GM21360 (cell line): ENCODE data around the gene PEX11A.
A peak's percentile ranks its signal among the peaks of the same experiment; 100 is the strongest.

ENCODE experiments used
- ATAC-seq: cut with Tn5 transposase; IDR thresholded peaks from one replicate; pipeline ENCODE4 v1.9.1; 2021; ENCODE audit warnings: mild to moderate bottlenecking, moderate library complexity; ENCODE audit not compliant: unreplicated experiment

PEX11A gene

GRCh38 chr15:89656116-89656815 is 34.3 kb downstream of the PEX11A start:
- no peak for ATAC-seq

GRCh38 chr15:89654847-89655805 is 35.4 kb downstream of the PEX11A start, which contains the start of gene KIF7:
Gene KIF7 (minus strand): TSS chr15:89655467. CDS start chr15:89652930, 2,537 bp downstream.
- peak; percentile 54 for ATAC-seq

- ATAC-seq = no peak
Observed at GRCh38 chr15:89654301-89654761, 36.2 kb downstream of the PEX11A start.

GRCh38 chr15:89653578-89653977 is 37.0 kb downstream of the PEX11A start:
- no peak for ATAC-seq

GRCh38 chr15:89652666-89653065 is 37.9 kb downstream of the PEX11A start:
- ATAC-seq = no peak

GRCh38 chr15:89652131-89652530 is 38.4 kb downstream of the PEX11A start:
- ATAC-seq = no peak

- ATAC-seq = no peak
Observed at GRCh38 chr15:89649716-89650115, 40.8 kb downstream of the PEX11A start.

- ATAC-seq = no peak
Observed at GRCh38 chr15:89649013-89649625, 41.4 kb downstream of the PEX11A start.

GRCh38 chr15:89648106-89649012 is 42.2 kb downstream of the PEX11A start:
- no peak for ATAC-seq

- ATAC-seq = no peak
Observed at GRCh38 chr15:89647191-89647851, 43.2 kb downstream of the PEX11A start.

GRCh38 chr15:89646416-89647141 is 44.0 kb downstream of the PEX11A start:
- ATAC-seq = no peak

- ATAC-seq = no peak
Observed at GRCh38 chr15:89645680-89646079, 44.9 kb downstream of the PEX11A start.

- no peak for ATAC-seq
Observed at GRCh38 chr15:89642106-89642505, 48.4 kb downstream of the PEX11A start.

- no peak for ATAC-seq
Observed at GRCh38 chr15:89641053-89641452, 49.5 kb downstream of the PEX11A start.

- no peak for ATAC-seq
Observed at GRCh38 chr15:89640245-89640644, 50.3 kb downstream of the PEX11A start.

- ATAC-seq = no peak
Observed at GRCh38 chr15:89633585-89633984, 57.0 kb downstream of the PEX11A start.

- no peak for ATAC-seq
Observed at GRCh38 chr15:89632563-89633430, 57.8 kb downstream of the PEX11A start.

GRCh38 chr15:89631902-89632264 is 58.7 kb downstream of the PEX11A start:
- ATAC-seq = no peak
